ENCODE measurements around the gene SEC23A.
A peak's percentile ranks its signal among the peaks of the same experiment; 100 is the strongest.

Gene SEC23A

GRCh38 chr14:39036760-39037159 lies 66.3 kb downstream of the SEC23A start:
- no peak overlapping the region for H3K4me2 ChIP-seq (ENCODE audit: low read length)
- H2BK12ac ChIP-seq (ENCODE audit: low read length) = no peak overlapping the region
- H3K79me1 ChIP-seq (ENCODE audit: low read length) = no peaks in the 10 kb centered on the region
- H2BK5ac ChIP-seq (ENCODE audit: low read depth, low read length, poor library complexity) = no peak overlapping the region
- H3K27ac ChIP-seq (ENCODE audit: low read depth, low read length) = no peak overlapping the region
- WGBS (ENCODE audit: extremely low coverage, insufficient coverage, insufficient read length) = 100% methylated on average over 1 of the region's 5 CpGs
- no peak overlapping the region for H4K8ac ChIP-seq (ENCODE audit: low read depth, low read length)
- H2AFZ ChIP-seq (ENCODE audit: insufficient read depth, low read length, poor library complexity) = no peak overlapping the region
- no peak overlapping the region for H4K91ac ChIP-seq (ENCODE audit: low read depth, low read length)
- H3K4ac ChIP-seq (ENCODE audit: low read depth, low read length) = no peak overlapping the region
- H3K9ac ChIP-seq (ENCODE audit: low read length) = no peak overlapping the region
- H3K4me3 ChIP-seq (ENCODE audit: low read depth, low read length) = no peak overlapping the region
- no peak overlapping the region for H3K14ac ChIP-seq (ENCODE audit: low read length)
- no peak overlapping the region for H2AK5ac ChIP-seq (ENCODE audit: low read length)
- H3K36me3 ChIP-seq (ENCODE audit: control insufficient read depth in 1 of 2, insufficient read depth in 2 of 2, low read length in 2 of 2) = peaks cover 9 to 18% of the 10 kb centered on the region in 2 experiments
- H4K12ac ChIP-seq (ENCODE audit: low read depth, low read length) = no peak overlapping the region
- no peak overlapping the region for H3K23ac ChIP-seq (ENCODE audit: low read length)
- no peak for DNase-seq
- H3K4me1 ChIP-seq (ENCODE audit: control insufficient read depth in 1 of 2, insufficient read depth in 2 of 2, low read length in 2 of 2) = no peaks in the 10 kb centered on the region
- H3K27me3 ChIP-seq (ENCODE audit: insufficient read depth, low read length) = no peaks in the 10 kb centered on the region
- H2BK120ac ChIP-seq (ENCODE audit: insufficient read depth, low read length, poor library complexity) = no peak overlapping the region
- no peaks in the 10 kb centered on the region for H3K79me2 ChIP-seq (ENCODE audit: control insufficient read depth, insufficient read depth, low read length, poor library complexity)
- no peaks in the 10 kb centered on the region for H3K9me3 ChIP-seq (ENCODE audit: insufficient read depth, low read depth, low read length)
- no peak overlapping the region for H3K18ac ChIP-seq (ENCODE audit: low read length)

DNA sequence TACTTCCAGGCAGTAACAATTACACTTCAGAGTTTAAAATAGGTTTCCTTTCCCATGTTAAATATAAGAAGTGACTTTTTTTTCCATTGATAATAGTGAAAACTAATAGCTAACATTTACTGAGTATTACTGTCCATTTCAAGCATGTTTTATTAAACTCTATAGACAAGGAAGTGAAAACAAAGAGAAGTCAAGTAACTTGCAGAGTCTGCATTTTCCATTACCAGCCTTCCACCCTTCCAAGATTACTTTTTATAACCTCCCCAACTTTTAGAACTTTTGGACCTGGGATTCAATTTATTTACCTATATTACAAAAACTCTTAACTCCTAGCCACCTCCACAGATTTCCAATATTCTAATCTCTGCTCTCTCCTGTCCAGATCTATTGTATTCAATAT lies 67.7 kb downstream of the SEC23A start:
- H2BK12ac ChIP-seq (ENCODE audit: low read length) = no peak overlapping the region
- no peaks in the 10 kb centered on the region for H3K4me1 ChIP-seq (ENCODE audit: control insufficient read depth in 1 of 2, insufficient read depth in 2 of 2, low read length in 2 of 2)
- no peak overlapping the region for H2AK5ac ChIP-seq (ENCODE audit: low read length)
- H2BK120ac ChIP-seq (ENCODE audit: insufficient read depth, low read length, poor library complexity) = no peak overlapping the region
- H4K91ac ChIP-seq (ENCODE audit: low read depth, low read length) = no peak overlapping the region
- no peak overlapping the region for H4K12ac ChIP-seq (ENCODE audit: low read depth, low read length)
- H3K79me2 ChIP-seq (ENCODE audit: control insufficient read depth, insufficient read depth, low read length, poor library complexity) = no peaks in the 10 kb centered on the region
- no peak overlapping the region for H3K4ac ChIP-seq (ENCODE audit: low read depth, low read length)
- H2BK5ac ChIP-seq (ENCODE audit: low read depth, low read length, poor library complexity) = no peak overlapping the region
- H3K23ac ChIP-seq (ENCODE audit: low read length) = no peak overlapping the region
- H3K18ac ChIP-seq (ENCODE audit: low read length) = no peak overlapping the region
- H3K4me3 ChIP-seq (ENCODE audit: low read depth, low read length) = no peak overlapping the region
- no peaks in the 10 kb centered on the region for H3K79me1 ChIP-seq (ENCODE audit: low read length)
- H3K27ac ChIP-seq (ENCODE audit: low read depth, low read length) = no peak overlapping the region
- H3K36me3 ChIP-seq (ENCODE audit: control insufficient read depth in 1 of 2, insufficient read depth in 2 of 2, low read length in 2 of 2) = peaks cover 14 to 18% of the 10 kb centered on the region in 2 experiments
- no peak overlapping the region for H3K4me2 ChIP-seq (ENCODE audit: low read length)
- no peaks in the 10 kb centered on the region for H3K27me3 ChIP-seq (ENCODE audit: insufficient read depth, low read length)
- H4K8ac ChIP-seq (ENCODE audit: low read depth, low read length) = no peak overlapping the region
- H2AFZ ChIP-seq (ENCODE audit: insufficient read depth, low read length, poor library complexity) = no peak overlapping the region
- H3K9me3 ChIP-seq (ENCODE audit: insufficient read depth, low read depth, low read length) = peaks cover 2% of the 10 kb centered on the region
- no peak overlapping the region for H3K14ac ChIP-seq (ENCODE audit: low read length)
- H3K9ac ChIP-seq (ENCODE audit: low read length) = no peak overlapping the region
- DNase-seq = no peak

- Histone ChIP-seq H4K8ac (ENCODE audit: low read depth, low read length) (no peak overlapping the region), H2AFZ (ENCODE audit: insufficient read depth, low read length, poor library complexity) (no peak overlapping the region), H2BK12ac (ENCODE audit: low read length) (no peak overlapping the region), H3K79me1 (ENCODE audit: low read length) (no peaks in the 10 kb centered on the region), H2BK120ac (ENCODE audit: insufficient read depth, low read length, poor library complexity) (no peak overlapping the region), H3K4ac (ENCODE audit: low read depth, low read length) (no peak overlapping the region), H3K23ac (ENCODE audit: low read length) (no peak overlapping the region), H3K9me3 (ENCODE audit: insufficient read depth, low read depth, low read length) (peaks cover 2% of the 10 kb centered on the region), H2AK5ac (ENCODE audit: low read length) (no peak overlapping the region), H3K4me1 (ENCODE audit: control insufficient read depth in 1 of 2, insufficient read depth in 2 of 2, low read length in 2 of 2) (no peaks in the 10 kb centered on the region), H3K14ac (ENCODE audit: low read length) (no peak overlapping the region), H4K12ac (ENCODE audit: low read depth, low read length) (no peak overlapping the region), H3K4me3 (ENCODE audit: low read depth, low read length) (no peak overlapping the region), H3K27ac (ENCODE audit: low read depth, low read length) (no peak overlapping the region), H3K27me3 (ENCODE audit: insufficient read depth, low read length) (no peaks in the 10 kb centered on the region), H3K79me2 (ENCODE audit: control insufficient read depth, insufficient read depth, low read length, poor library complexity) (no peaks in the 10 kb centered on the region), H3K9ac (ENCODE audit: low read length) (no peak overlapping the region), H3K4me2 (ENCODE audit: low read length) (no peak overlapping the region), H2BK5ac (ENCODE audit: low read depth, low read length, poor library complexity) (no peak overlapping the region), H4K91ac (ENCODE audit: low read depth, low read length) (no peak overlapping the region), H3K36me3 (ENCODE audit: control insufficient read depth in 1 of 2, insufficient read depth in 2 of 2, low read length in 2 of 2) (peaks cover 21 to 23% of the 10 kb centered on the region in 2 experiments), H3K18ac (ENCODE audit: low read length) (no peak overlapping the region)
- peak in 1 of 2 donors; percentile 20 for DNase-seq
- WGBS (ENCODE audit: extremely low coverage, insufficient coverage, insufficient read length) = no CpG with 5 or more reads among the region's 3 CpGs
Measured at GRCh38 chr14:39034481-39035296, 68.3 kb downstream of the SEC23A start.

DNA sequence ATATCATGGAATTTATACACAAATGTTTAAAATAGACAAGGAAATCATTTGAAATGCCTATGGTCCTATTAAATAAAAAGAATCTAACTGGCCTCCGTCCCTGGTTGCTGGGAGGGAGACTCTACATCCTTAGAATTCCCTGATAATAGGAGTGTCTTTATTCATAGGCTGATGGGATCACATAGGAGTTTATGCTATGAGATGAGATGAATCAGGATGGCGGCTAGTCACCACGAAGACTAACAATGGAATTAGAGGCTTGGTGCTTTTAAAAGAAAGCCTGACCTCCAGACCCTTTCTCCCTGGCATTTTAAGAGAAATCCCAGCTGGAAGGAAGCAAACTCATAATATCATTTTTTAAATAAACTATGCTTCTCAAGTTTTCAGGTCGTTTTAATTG lies 69.7 kb downstream of the SEC23A start:
- no peak overlapping the region for H3K23ac ChIP-seq (ENCODE audit: low read length)
- no peak overlapping the region for H2BK12ac ChIP-seq (ENCODE audit: low read length)
- no peak overlapping the region for H4K91ac ChIP-seq (ENCODE audit: low read depth, low read length)
- H3K4me2 ChIP-seq (ENCODE audit: low read length) = no peak overlapping the region
- H2BK5ac ChIP-seq (ENCODE audit: low read depth, low read length, poor library complexity) = no peak overlapping the region
- H3K4me1 ChIP-seq (ENCODE audit: control insufficient read depth in 1 of 2, insufficient read depth in 2 of 2, low read length in 2 of 2) = no peaks in the 10 kb centered on the region
- no peak overlapping the region for H2BK120ac ChIP-seq (ENCODE audit: insufficient read depth, low read length, poor library complexity)
- no peak overlapping the region for H3K4me3 ChIP-seq (ENCODE audit: low read depth, low read length)
- H2AK5ac ChIP-seq (ENCODE audit: low read length) = no peak overlapping the region
- H2AFZ ChIP-seq (ENCODE audit: insufficient read depth, low read length, poor library complexity) = no peak overlapping the region
- H3K79me1 ChIP-seq (ENCODE audit: low read length) = no peaks in the 10 kb centered on the region
- WGBS (ENCODE audit: extremely low coverage, insufficient coverage, insufficient read length) = no CpG with 5 or more reads among the region's 4 CpGs
- peaks cover 2% of the 10 kb centered on the region for H3K9me3 ChIP-seq (ENCODE audit: insufficient read depth, low read depth, low read length)
- H3K36me3 ChIP-seq (ENCODE audit: control insufficient read depth in 1 of 2, insufficient read depth in 2 of 2, low read length in 2 of 2) = peaks cover 20 to 24% of the 10 kb centered on the region in 2 experiments
- H3K27ac ChIP-seq (ENCODE audit: low read depth, low read length) = no peak overlapping the region
- H3K79me2 ChIP-seq (ENCODE audit: control insufficient read depth, insufficient read depth, low read length, poor library complexity) = no peaks in the 10 kb centered on the region
- H4K8ac ChIP-seq (ENCODE audit: low read depth, low read length) = no peak overlapping the region
- DNase-seq = no peak
- no peak overlapping the region for H4K12ac ChIP-seq (ENCODE audit: low read depth, low read length)
- no peak overlapping the region for H3K18ac ChIP-seq (ENCODE audit: low read length)
- H3K4ac ChIP-seq (ENCODE audit: low read depth, low read length) = no peak overlapping the region
- H3K27me3 ChIP-seq (ENCODE audit: insufficient read depth, low read length) = no peaks in the 10 kb centered on the region
- H3K14ac ChIP-seq (ENCODE audit: low read length) = no peak overlapping the region
- H3K9ac ChIP-seq (ENCODE audit: low read length) = no peak overlapping the region

All from trophoblast cell (in vitro differentiated cells and primary cell).